Ishikawa (cell line): ENCODE measurements around the gene GPR151.

Source experiments
- EGR1 ChIP-seq: IDR thresholded peaks from 2 replicates; pipeline ENCODE4 v1.6.1; 2012
- EP300 ChIP-seq: IDR thresholded peaks from 2 replicates; pipeline ENCODE4 v1.6.1; 2012; ENCODE audit warnings: borderline replicate concordance
- TAF1 ChIP-seq: IDR thresholded peaks from 2 replicates; pipeline ENCODE4 v1.6.1; 2012; ENCODE audit warnings: low read depth, mild to moderate bottlenecking
- TCF12 ChIP-seq: IDR thresholded peaks from 2 replicates; pipeline ENCODE4 v1.6.1; 2012; ENCODE audit warnings: low read depth
- YY1 ChIP-seq: IDR thresholded peaks from 2 replicates; pipeline ENCODE4 v1.6.1; 2012; ENCODE audit warnings: low read depth
- TF ChIP-seq, protein P1 (sequence below): IDR thresholded peaks from 2 replicates; pipeline ENCODE4 v1.6.1; 2012; ENCODE audit warnings: low read depth, mild to moderate bottlenecking

DNA sequence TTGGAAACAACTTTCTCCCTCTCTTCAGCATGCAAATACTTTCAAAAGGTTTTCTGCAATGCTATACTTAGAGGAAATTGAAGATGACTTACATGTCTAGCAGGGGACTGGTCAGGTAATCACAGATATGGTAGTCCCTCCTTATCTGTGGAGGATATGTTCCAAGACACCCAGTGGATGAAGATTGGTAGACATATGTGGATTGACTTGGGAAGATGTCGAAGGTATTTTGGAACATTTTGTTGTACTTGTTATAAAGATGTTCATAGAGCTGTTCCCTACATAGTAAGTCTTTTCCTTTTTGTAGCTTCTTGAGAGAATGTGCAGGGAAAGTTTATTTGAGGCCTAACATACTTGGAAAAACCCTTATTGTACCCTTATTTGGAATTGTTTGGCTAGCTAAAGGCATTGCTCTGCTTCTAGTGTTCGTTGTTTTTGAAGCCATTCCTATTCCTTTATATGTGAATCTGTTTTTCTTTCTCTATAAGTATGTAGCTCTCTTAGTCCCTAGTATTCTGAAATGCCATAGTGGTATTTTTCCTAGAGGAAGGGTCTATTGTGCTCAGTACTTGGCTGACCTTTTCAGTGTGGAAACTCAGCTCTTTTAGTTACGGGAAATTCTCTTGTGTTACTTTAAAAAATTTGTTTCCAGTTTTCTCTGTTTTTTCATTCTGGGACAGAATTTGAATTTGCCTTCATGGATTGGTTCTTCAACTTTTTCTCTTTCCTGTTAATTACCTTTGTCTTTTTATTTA lies 25.7 kb downstream of the GPR151 start:
- no peak for TF ChIP-seq EGR1
- no peak for TF ChIP-seq TAF1
- TF ChIP-seq, protein P1, sequence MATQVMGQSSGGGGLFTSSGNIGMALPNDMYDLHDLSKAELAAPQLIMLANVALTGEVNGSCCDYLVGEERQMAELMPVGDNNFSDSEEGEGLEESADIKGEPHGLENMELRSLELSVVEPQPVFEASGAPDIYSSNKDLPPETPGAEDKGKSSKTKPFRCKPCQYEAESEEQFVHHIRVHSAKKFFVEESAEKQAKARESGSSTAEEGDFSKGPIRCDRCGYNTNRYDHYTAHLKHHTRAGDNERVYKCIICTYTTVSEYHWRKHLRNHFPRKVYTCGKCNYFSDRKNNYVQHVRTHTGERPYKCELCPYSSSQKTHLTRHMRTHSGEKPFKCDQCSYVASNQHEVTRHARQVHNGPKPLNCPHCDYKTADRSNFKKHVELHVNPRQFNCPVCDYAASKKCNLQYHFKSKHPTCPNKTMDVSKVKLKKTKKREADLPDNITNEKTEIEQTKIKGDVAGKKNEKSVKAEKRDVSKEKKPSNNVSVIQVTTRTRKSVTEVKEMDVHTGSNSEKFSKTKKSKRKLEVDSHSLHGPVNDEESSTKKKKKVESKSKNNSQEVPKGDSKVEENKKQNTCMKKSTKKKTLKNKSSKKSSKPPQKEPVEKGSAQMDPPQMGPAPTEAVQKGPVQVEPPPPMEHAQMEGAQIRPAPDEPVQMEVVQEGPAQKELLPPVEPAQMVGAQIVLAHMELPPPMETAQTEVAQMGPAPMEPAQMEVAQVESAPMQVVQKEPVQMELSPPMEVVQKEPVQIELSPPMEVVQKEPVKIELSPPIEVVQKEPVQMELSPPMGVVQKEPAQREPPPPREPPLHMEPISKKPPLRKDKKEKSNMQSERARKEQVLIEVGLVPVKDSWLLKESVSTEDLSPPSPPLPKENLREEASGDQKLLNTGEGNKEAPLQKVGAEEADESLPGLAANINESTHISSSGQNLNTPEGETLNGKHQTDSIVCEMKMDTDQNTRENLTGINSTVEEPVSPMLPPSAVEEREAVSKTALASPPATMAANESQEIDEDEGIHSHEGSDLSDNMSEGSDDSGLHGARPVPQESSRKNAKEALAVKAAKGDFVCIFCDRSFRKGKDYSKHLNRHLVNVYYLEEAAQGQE: no peak
- no peak for TF ChIP-seq EP300
- no peak for TF ChIP-seq YY1
- no peak for TF ChIP-seq TCF12
